ENCODE measurements around the gene EVI2A.

The EVI2A gene

DNA sequence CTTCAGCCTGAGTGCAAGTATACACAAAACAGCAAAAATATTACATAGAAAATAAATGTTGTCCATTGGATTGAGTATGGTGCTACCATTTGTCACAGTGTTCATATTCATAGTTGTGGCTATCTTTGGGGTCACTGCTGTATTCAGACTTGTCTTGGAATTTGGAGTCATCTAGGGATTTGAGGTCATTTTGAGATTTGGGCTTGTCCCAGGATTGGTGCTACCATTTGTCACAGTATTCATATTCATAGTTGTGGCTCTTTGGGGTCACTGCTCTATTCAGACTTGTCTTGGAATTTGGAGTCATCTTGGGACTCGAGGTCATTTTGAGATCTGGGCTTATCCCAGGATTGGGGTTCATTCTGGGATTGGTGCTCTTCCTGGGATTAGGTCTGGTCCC, 49.2 kb downstream of the EVI2A start:
- no peak for DNase-seq

DNA sequence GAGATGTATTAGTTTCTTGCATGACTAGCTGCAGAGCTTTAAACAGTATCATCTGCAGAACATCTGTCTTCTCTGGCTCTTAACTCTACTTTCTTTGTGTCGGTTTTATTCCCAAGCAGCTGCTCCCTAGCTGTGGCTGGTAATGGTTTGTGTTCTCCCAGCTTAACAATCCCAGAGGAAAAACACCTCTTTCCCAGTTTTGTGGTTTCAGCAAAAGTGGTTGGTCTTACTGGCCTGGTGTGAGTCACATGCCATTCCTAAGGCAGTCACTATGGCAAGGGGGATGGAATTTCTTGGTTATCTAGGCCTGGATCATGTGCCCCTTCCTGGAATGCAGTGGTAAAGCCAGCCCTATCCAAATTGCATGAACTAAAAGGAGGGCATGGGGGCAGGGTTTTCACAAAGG, 51.8 kb downstream of the EVI2A start:
- DNase-seq: peak; percentile 30

DNA sequence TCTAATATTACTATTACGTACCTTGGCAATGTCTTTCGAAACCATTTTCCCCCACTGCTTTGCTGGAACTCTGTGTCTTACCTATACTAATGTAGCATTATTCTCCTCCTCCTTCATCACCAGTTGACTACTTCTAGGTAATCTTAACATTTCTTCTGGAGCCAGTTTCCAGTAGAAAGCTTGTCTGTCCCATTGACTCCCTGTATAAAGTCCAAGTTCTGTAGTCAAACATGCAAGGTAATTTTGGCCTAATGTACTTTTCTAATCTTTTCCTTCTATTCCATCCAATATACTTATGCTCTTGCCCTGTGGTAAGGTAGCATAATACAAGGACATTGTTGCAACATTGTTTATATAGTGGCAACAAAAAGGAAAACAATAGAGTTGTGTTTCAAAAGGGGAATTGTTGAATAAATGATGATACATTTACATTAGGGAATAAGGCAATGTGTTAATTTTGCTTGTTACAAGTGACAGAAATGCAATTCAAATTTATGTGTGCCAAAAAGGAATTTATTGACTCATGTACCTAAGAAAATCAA, 52.3 kb downstream of the EVI2A start:
- DNase-seq: no peak

All from right hindlimb (tissue), 1 donor.